ENCODE data around the gene AFF1. TPM values are rescaled to one million over a fixed set of nuclear protein-coding genes. Genes with fewer than 3 reads are reported as not detected.

AFF1 gene
- 17.2 TPM for polyA plus RNA-seq (2012; ENCODE audit: low read depth, missing spikeins)

- DNase-seq (ENCODE audit: insufficient read length, low spot score) (peak; percentile 78), FAIRE-seq (peak; percentile 98)
- TF ChIP-seq POLR2AphosphoS5 (IDR thresholded peaks at IDR 0.05; ENCODE audit: low read depth, low read length) (peak; percentile 80), POLR2A (IDR thresholded peaks at IDR 0.05; ENCODE audit: low read depth, low read length) (peak; percentile 80), POU2F2 (IDR thresholded peaks at IDR 0.05; ENCODE audit: low read depth, low read length) (no peak), PAX5 (IDR thresholded peaks at IDR 0.05; ENCODE audit: insufficient read depth, low read length, severe bottlenecking) (peak; percentile 78), TAF1 (IDR thresholded peaks at IDR 0.05; ENCODE audit: low read depth, low read length) (0 out of 2 replicates have a peak, but pooled peaks have one; percentile 37), SPI1 (IDR thresholded peaks at IDR 0.05; ENCODE audit: low read depth, low read length) (no peak)
Measured at GRCh38 chr4:86934771-86935565, at the start of gene AFF1. TSS of gene AFF1 (plus strand) at chr4:86935011. CDS start at chr4:86948534, 13,523 bp downstream.

- no peak for FAIRE-seq
Measured at GRCh38 chr4:86890790-86891189, 44.0 kb upstream of the AFF1 start.

GRCh38 chr4:86891762-86892635 lies 42.8 kb upstream of the AFF1 start, which contains the start of gene C4orf36:
TSS of gene C4orf36 (minus strand) at chr4:86892422. CDS start at chr4:86891520, 902 bp downstream.
- FAIRE-seq (peak; percentile 81), DNase-seq (ENCODE audit: insufficient read length, low spot score) (peak; percentile 47)
- TF ChIP-seq POLR2AphosphoS5 (IDR thresholded peaks at IDR 0.05; ENCODE audit: low read depth, low read length) (no peak), TAF1 (IDR thresholded peaks at IDR 0.05; ENCODE audit: low read depth, low read length) (no peak), POLR2A (IDR thresholded peaks at IDR 0.05; ENCODE audit: low read depth, low read length) (no peak), PAX5 (IDR thresholded peaks at IDR 0.05; ENCODE audit: insufficient read depth, low read length, severe bottlenecking) (no peak), SPI1 (IDR thresholded peaks at IDR 0.05; ENCODE audit: low read depth, low read length) (no peak), POU2F2 (IDR thresholded peaks at IDR 0.05; ENCODE audit: low read depth, low read length) (no peak)

More at GRCh38 chr4:86890790-86891189, 44.0 kb upstream of the AFF1 start:
- DNase-seq (ENCODE audit: insufficient read length, low spot score) = no peak
- no peak for TF ChIP-seq POU2F2 (IDR thresholded peaks at IDR 0.05; ENCODE audit: low read depth, low read length)
- TF ChIP-seq POLR2A (IDR thresholded peaks at IDR 0.05; ENCODE audit: low read depth, low read length) = no peak
- no peak for TF ChIP-seq POLR2AphosphoS5 (IDR thresholded peaks at IDR 0.05; ENCODE audit: low read depth, low read length)
- TF ChIP-seq SPI1 (IDR thresholded peaks at IDR 0.05; ENCODE audit: low read depth, low read length) = no peak

- FAIRE-seq (no peak), DNase-seq (ENCODE audit: insufficient read length, low spot score) (peak; percentile 23)
- no peak for TF ChIP-seq PAX5 (IDR thresholded peaks at IDR 0.05; ENCODE audit: insufficient read depth, low read length, severe bottlenecking)
- TF ChIP-seq POU2F2 (IDR thresholded peaks at IDR 0.05; ENCODE audit: low read depth, low read length) = no peak
- no peak for TF ChIP-seq POLR2AphosphoS5 (IDR thresholded peaks at IDR 0.05; ENCODE audit: low read depth, low read length)
- TF ChIP-seq TAF1 (IDR thresholded peaks at IDR 0.05; ENCODE audit: low read depth, low read length) = no peak
- TF ChIP-seq SPI1 (IDR thresholded peaks at IDR 0.05; ENCODE audit: low read depth, low read length) = no peak
- TF ChIP-seq POLR2A (IDR thresholded peaks at IDR 0.05; ENCODE audit: low read depth, low read length) = no peak
Measured at GRCh38 chr4:86892636-86892960, 42.2 kb upstream of the AFF1 start.

GRCh38 chr4:86893136-86893535 lies 41.7 kb upstream of the AFF1 start:
- no peak for TF ChIP-seq PAX5 (IDR thresholded peaks at IDR 0.05; ENCODE audit: insufficient read depth, low read length, severe bottlenecking)
- TF ChIP-seq POLR2A (IDR thresholded peaks at IDR 0.05; ENCODE audit: low read depth, low read length) = no peak
- TF ChIP-seq SPI1 (IDR thresholded peaks at IDR 0.05; ENCODE audit: low read depth, low read length) = no peak
- TF ChIP-seq POLR2AphosphoS5 (IDR thresholded peaks at IDR 0.05; ENCODE audit: low read depth, low read length) = no peak
- no peak for TF ChIP-seq TAF1 (IDR thresholded peaks at IDR 0.05; ENCODE audit: low read depth, low read length)
- DNase-seq (ENCODE audit: insufficient read length, low spot score) (no peak), FAIRE-seq (no peak)

GRCh38 chr4:86894455-86894854 lies 40.4 kb upstream of the AFF1 start:
- no peak for DNase-seq (ENCODE audit: insufficient read length, low spot score)
- no peak for FAIRE-seq

GRCh38 chr4:86895692-86896488 lies 38.9 kb upstream of the AFF1 start:
- TF ChIP-seq POU2F2 (IDR thresholded peaks at IDR 0.05; ENCODE audit: low read depth, low read length) (no peak), POLR2AphosphoS5 (IDR thresholded peaks at IDR 0.05; ENCODE audit: low read depth, low read length) (no peak), PAX5 (IDR thresholded peaks at IDR 0.05; ENCODE audit: insufficient read depth, low read length, severe bottlenecking) (no peak), POLR2A (IDR thresholded peaks at IDR 0.05; ENCODE audit: low read depth, low read length) (no peak), SPI1 (IDR thresholded peaks at IDR 0.05; ENCODE audit: low read depth, low read length) (no peak), TAF1 (IDR thresholded peaks at IDR 0.05; ENCODE audit: low read depth, low read length) (no peak)
- FAIRE-seq = peak; percentile 78
- DNase-seq (ENCODE audit: insufficient read length, low spot score) = peak; percentile 22

More at GRCh38 chr4:86894455-86894854, 40.4 kb upstream of the AFF1 start:
- TF ChIP-seq TAF1 (IDR thresholded peaks at IDR 0.05; ENCODE audit: low read depth, low read length) = no peak
- no peak for TF ChIP-seq POLR2AphosphoS5 (IDR thresholded peaks at IDR 0.05; ENCODE audit: low read depth, low read length)
- TF ChIP-seq SPI1 (IDR thresholded peaks at IDR 0.05; ENCODE audit: low read depth, low read length) = no peak
- TF ChIP-seq POU2F2 (IDR thresholded peaks at IDR 0.05; ENCODE audit: low read depth, low read length) = no peak
- no peak for TF ChIP-seq POLR2A (IDR thresholded peaks at IDR 0.05; ENCODE audit: low read depth, low read length)
- no peak for TF ChIP-seq PAX5 (IDR thresholded peaks at IDR 0.05; ENCODE audit: insufficient read depth, low read length, severe bottlenecking)

- TF ChIP-seq SPI1 (IDR thresholded peaks at IDR 0.05; ENCODE audit: low read depth, low read length) = no peak
- TF ChIP-seq POU2F2 (IDR thresholded peaks at IDR 0.05; ENCODE audit: low read depth, low read length) = no peak
- TF ChIP-seq POLR2A (IDR thresholded peaks at IDR 0.05; ENCODE audit: low read depth, low read length) = no peak
- TF ChIP-seq TAF1 (IDR thresholded peaks at IDR 0.05; ENCODE audit: low read depth, low read length) = no peak
- TF ChIP-seq POLR2AphosphoS5 (IDR thresholded peaks at IDR 0.05; ENCODE audit: low read depth, low read length) = no peak
- no peak for TF ChIP-seq PAX5 (IDR thresholded peaks at IDR 0.05; ENCODE audit: insufficient read depth, low read length, severe bottlenecking)
- DNase-seq (ENCODE audit: insufficient read length, low spot score) (no peak), FAIRE-seq (no peak)
Measured at GRCh38 chr4:86896596-86896995, 38.2 kb upstream of the AFF1 start.
